ENCODE data around the gene SLC35A4. TPM values are rescaled to one million over a fixed set of nuclear protein-coding genes. Genes with fewer than 3 reads are reported as not detected.

The SLC35A4 gene
- total and polyA plus RNA-seq, 11 donors: 39.2 to 118 (median 75.9) TPM

- TF ChIP-seq POLR2A (IDR thresholded peaks at IDR 0.05) (peak in 1 of 2 donors; percentile 83), CTCF (IDR thresholded peaks at IDR 0.05) (peak; percentile 35 to 81 (median 56))
- H3K4me3 ChIP-seq: peak within 1 kb of the TSS; percentile 25 to 65 (median 54)
- peak; percentile 90 to 96 (median 94) for ATAC-seq
- DNase-seq: peak; percentile 97 to 98 (median 98)
- peaks cover 0 to 66% (median 53%) of the 10 kb centered on the region in 9 donors for H3K36me3 ChIP-seq
- no peaks in the 10 kb centered on the region for H3K9me3 ChIP-seq
- WGBS, 4 donors: 0 to 3% (median 2%) methylated on average over 20 to 52 of the region's 52 CpGs
- H3K27me3 ChIP-seq: no peaks in the 10 kb centered on the region
- intact Hi-C loops (cut with DNase I): loop anchor here in 9 of 10 donors (1.0 to 5.0 kb wide), 6 partner anchors 17 to 160 kb away; partner anchors contain the start of genes TMCO6 (in 5 of the 9), APBB3 (in 2 of the 9), SLC35A4 (in 2 of the 9) and IK (in 1 of the 9)
- peak within 1 kb of the TSS; percentile 83 to 98 (median 94) for H3K27ac ChIP-seq
- H3K4me1 ChIP-seq: peaks cover 14 to 50% (median 43%) of the 10 kb centered on the region in 12 donors
Observed at GRCh38 chr5:140547508-140548299, 16.9 kb upstream of the SLC35A4 start, which contains the start of gene EIF4EBP3. Gene EIF4EBP3 (plus strand): TSS chr5:140547662. CDS start chr5:140547738, 76 bp downstream.

- 0 to 2% (median 2%) methylated on average over 5 of the region's 5 CpGs for WGBS, 4 donors
- Histone ChIP-seq H3K4me1 (peaks cover 14 to 53% (median 43%) of the 10 kb centered on the region in 12 donors), H3K27me3 (no peaks in the 10 kb centered on the region), H3K9me3 (no peaks in the 10 kb centered on the region), H3K27ac (peak overlapping the region; percentile 83 to 98 (median 94)), H3K4me3 (peak overlapping the region in 11 of 12 donors; percentile 25 to 65 (median 55)), H3K36me3 (peaks cover 0 to 66% (median 47%) of the 10 kb centered on the region in 9 donors)
- intact Hi-C loops (cut with DNase I): loop anchor here in 8 of 10 donors (2.0 to 5.0 kb wide), 4 partner anchors 89 to 159 kb away; partner anchors contain the start of gene TMCO6 (in 5 of the 8)
- DNase-seq: no peak
- peak; percentile 39 to 62 (median 47) for ATAC-seq
- no peak for TF ChIP-seq CTCF (IDR thresholded peaks at IDR 0.05)
- no peak for TF ChIP-seq POLR2A (IDR thresholded peaks at IDR 0.05)
Observed at GRCh38 chr5:140548300-140548688, 16.3 kb upstream of the SLC35A4 start.

GRCh38 chr5:140548791-140549190 lies 15.8 kb upstream of the SLC35A4 start:
- Histone ChIP-seq H3K27me3 (no peaks in the 10 kb centered on the region), H3K4me1 (peaks cover 14 to 58% (median 43%) of the 10 kb centered on the region in 12 donors), H3K4me3 (peak overlapping the region in 6 of 12 donors; percentile 49 to 65 (median 60)), H3K36me3 (peaks cover 0 to 66% (median 45%) of the 10 kb centered on the region in 9 donors), H3K27ac (peak overlapping the region; percentile 83 to 98 (median 94)), H3K9me3 (no peaks in the 10 kb centered on the region)
- intact Hi-C loops (cut with DNase I): loop anchor here in 8 of 10 donors (2.0 to 5.0 kb wide), 4 partner anchors 89 to 159 kb away; partner anchors contain the start of gene TMCO6 (in 5 of the 8)
- 85 to 90% (median 86%) methylated on average over 7 of the region's 7 CpGs for WGBS, 4 donors
- no peak for ATAC-seq
- TF ChIP-seq POLR2A (IDR thresholded peaks at IDR 0.05): no peak
- TF ChIP-seq CTCF (IDR thresholded peaks at IDR 0.05): no peak
- no peak for DNase-seq

All from heart left ventricle (tissue), 16 donors.